ENCODE results near the gene DISC1. TPM values are rescaled to one million over a fixed set of nuclear protein-coding genes. Genes with fewer than 3 reads are reported as not detected.

Gene DISC1
- total and polyA plus RNA-seq, 2 donors (not counting 1 experiment from before 2014, with no cell fraction given), result 2.7 to 4.3 TPM

DNA sequence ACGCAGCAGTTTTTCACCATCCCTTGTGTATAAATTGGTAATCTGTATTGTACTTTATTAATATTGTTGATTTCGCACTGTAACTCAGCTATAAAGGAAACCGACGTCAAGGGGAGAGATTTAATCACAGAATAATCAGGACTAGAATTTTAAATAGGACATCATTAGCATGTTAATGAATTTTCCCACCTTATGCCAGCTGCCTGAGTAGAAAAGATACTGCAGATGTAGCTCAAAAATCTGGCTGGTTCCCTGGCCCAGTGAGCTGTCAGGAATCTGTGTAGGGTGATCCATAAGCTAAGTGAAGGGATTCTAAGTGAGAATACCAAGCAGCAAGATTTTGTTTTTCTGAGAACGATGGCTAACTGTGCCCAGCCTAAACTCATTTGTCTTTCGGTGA, 195.5 kb downstream of the DISC1 start:
- Mint-ChIP-seq H3K4me1 (no peaks in the 10 kb centered on the region), H3K27ac (no peak overlapping the region), H3K27me3 (no peaks in the 10 kb centered on the region), H3K4me3 (no peak overlapping the region), H3K9me3 (ENCODE audit: insufficient read depth) (no peaks in the 10 kb centered on the region)
- ATAC-seq (ENCODE audit: low read depth), result no peak
- Histone ChIP-seq H3K4me3 (ENCODE audit: control extremely low read depth in 1 of 5, extremely low read depth in 1 of 5, insufficient read depth in 1 of 5, low read depth in 2 of 5, low read length in 4 of 5) (no peak overlapping the region), H2AFZ (ENCODE audit: insufficient read depth, low read depth, low read length, poor library complexity, severe bottlenecking) (no peak overlapping the region), H3K4me2 (replicated peaks; ENCODE audit: low read depth, low read length, poor library complexity, severe bottlenecking) (no peak overlapping the region), H3K36me3 (replicated peaks in 1 of 2; ENCODE audit: control extremely low read depth in 1 of 2, control insufficient read depth in 1 of 2, extremely low read depth in 1 of 2, insufficient read depth in 2 of 2, low read length in 1 of 2) (peaks cover 0 to 4% of the 10 kb centered on the region in 2 experiments), H3K79me2 (ENCODE audit: control insufficient read depth, insufficient read depth, low read length) (no peaks in the 10 kb centered on the region), H3K27ac (ENCODE audit: low read length in 2 of 2) (no peak overlapping the region), H3K9me3 (ENCODE audit: control extremely low read depth in 1 of 3, control insufficient read depth in 2 of 3, insufficient read depth in 1 of 3, low read length in 2 of 3) (no peaks in the 10 kb centered on the region), H3K9ac (ENCODE audit: low read length) (no peak overlapping the region), H3K4me1 (ENCODE audit: control insufficient read depth in 2 of 2, insufficient read depth in 2 of 2, low read length in 2 of 2) (no peaks in the 10 kb centered on the region), H4K20me1 (ENCODE audit: control insufficient read depth, insufficient read depth, low read length, poor library complexity, severe bottlenecking) (no peaks in the 10 kb centered on the region), H3K27me3 (replicated peaks in 1 of 4; ENCODE audit: control extremely low read depth in 1 of 4, control insufficient read depth in 3 of 4, insufficient read depth in 4 of 4, low read length in 3 of 4) (no peaks in the 10 kb centered on the region)
- DNase-seq, result no peak
- TF ChIP-seq, protein P1, sequence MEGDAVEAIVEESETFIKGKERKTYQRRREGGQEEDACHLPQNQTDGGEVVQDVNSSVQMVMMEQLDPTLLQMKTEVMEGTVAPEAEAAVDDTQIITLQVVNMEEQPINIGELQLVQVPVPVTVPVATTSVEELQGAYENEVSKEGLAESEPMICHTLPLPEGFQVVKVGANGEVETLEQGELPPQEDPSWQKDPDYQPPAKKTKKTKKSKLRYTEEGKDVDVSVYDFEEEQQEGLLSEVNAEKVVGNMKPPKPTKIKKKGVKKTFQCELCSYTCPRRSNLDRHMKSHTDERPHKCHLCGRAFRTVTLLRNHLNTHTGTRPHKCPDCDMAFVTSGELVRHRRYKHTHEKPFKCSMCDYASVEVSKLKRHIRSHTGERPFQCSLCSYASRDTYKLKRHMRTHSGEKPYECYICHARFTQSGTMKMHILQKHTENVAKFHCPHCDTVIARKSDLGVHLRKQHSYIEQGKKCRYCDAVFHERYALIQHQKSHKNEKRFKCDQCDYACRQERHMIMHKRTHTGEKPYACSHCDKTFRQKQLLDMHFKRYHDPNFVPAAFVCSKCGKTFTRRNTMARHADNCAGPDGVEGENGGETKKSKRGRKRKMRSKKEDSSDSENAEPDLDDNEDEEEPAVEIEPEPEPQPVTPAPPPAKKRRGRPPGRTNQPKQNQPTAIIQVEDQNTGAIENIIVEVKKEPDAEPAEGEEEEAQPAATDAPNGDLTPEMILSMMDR (IDR thresholded peaks at IDR 0.05), result no peak
- TF ChIP-seq EZH2 (IDR thresholded peaks at IDR 0.05; ENCODE audit: borderline replicate concordance, insufficient read depth, low read depth, low read length, poor library complexity, severe bottlenecking), result no peak
- POLR2A ChIA-PET, result no interaction called here
- intact Hi-C loops (cut with micrococcal nuclease), result no loop called here
- CTCF ChIA-PET, result no interaction called here
- 100% methylated on average over 2 of the region's 6 CpGs for WGBS (ENCODE audit: insufficient coverage)

DNA sequence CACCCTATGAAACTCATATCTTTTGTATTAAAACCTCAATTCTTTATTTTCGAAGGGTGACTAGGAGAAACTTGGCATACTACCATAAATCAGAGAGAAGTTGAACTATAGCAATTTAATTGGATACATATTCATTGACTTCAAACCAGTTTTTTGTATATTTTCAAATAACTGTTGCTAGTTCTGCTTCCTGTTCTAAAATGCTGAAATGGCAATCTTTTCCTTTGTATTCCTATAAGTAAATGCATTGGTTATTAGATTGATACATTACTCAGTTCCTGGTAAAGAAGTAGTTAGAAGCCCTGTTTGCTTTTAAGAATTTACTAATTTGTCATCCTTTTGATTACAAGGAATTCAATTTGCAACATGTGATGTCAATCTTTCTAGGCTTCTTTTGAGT, 200.0 kb downstream of the DISC1 start:
- CTCF ChIA-PET, result no interaction called here
- H3K27me3 Mint-ChIP-seq, result no peaks in the 10 kb centered on the region
- H3K27me3 ChIP-seq (replicated peaks in 1 of 4; ENCODE audit: control extremely low read depth in 1 of 4, control insufficient read depth in 3 of 4, insufficient read depth in 4 of 4, low read length in 3 of 4), result no peaks in the 10 kb centered on the region

More for the DNA sequence above, 200.0 kb downstream of the DISC1 start:
- H3K4me3 ChIP-seq (ENCODE audit: control extremely low read depth in 1 of 5, extremely low read depth in 1 of 5, insufficient read depth in 1 of 5, low read depth in 2 of 5, low read length in 4 of 5), result no peak overlapping the region
- no peaks in the 10 kb centered on the region for H3K36me3 ChIP-seq (replicated peaks in 1 of 2; ENCODE audit: control extremely low read depth in 1 of 2, control insufficient read depth in 1 of 2, extremely low read depth in 1 of 2, insufficient read depth in 2 of 2, low read length in 1 of 2)
- TF ChIP-seq, protein P1 (IDR thresholded peaks at IDR 0.05), result no peak
- no peak for TF ChIP-seq EZH2 (IDR thresholded peaks at IDR 0.05; ENCODE audit: borderline replicate concordance, insufficient read depth, low read depth, low read length, poor library complexity, severe bottlenecking)
- intact Hi-C loops (cut with micrococcal nuclease), result no loop called here
- H3K79me2 ChIP-seq (ENCODE audit: control insufficient read depth, insufficient read depth, low read length), result no peaks in the 10 kb centered on the region
- H4K20me1 ChIP-seq (ENCODE audit: control insufficient read depth, insufficient read depth, low read length, poor library complexity, severe bottlenecking), result no peaks in the 10 kb centered on the region
- no peak overlapping the region for H3K4me3 Mint-ChIP-seq
- no peak overlapping the region for H3K27ac ChIP-seq (ENCODE audit: low read length in 2 of 2)
- ATAC-seq (ENCODE audit: low read depth) (no peak), DNase-seq (no peak)
- no peaks in the 10 kb centered on the region for H3K4me1 ChIP-seq (ENCODE audit: control insufficient read depth in 2 of 2, insufficient read depth in 2 of 2, low read length in 2 of 2)
- no peaks in the 10 kb centered on the region for H3K9me3 ChIP-seq (ENCODE audit: control extremely low read depth in 1 of 3, control insufficient read depth in 2 of 3, insufficient read depth in 1 of 3, low read length in 2 of 3)
- POLR2A ChIA-PET, result no interaction called here
- H3K9me3 Mint-ChIP-seq (ENCODE audit: insufficient read depth), result no peaks in the 10 kb centered on the region
- H3K9ac ChIP-seq (ENCODE audit: low read length), result no peak overlapping the region
- H3K27ac Mint-ChIP-seq, result no peak overlapping the region
- H3K4me2 ChIP-seq (replicated peaks; ENCODE audit: low read depth, low read length, poor library complexity, severe bottlenecking), result no peak overlapping the region
- H3K4me1 Mint-ChIP-seq, result no peaks in the 10 kb centered on the region
- no peak overlapping the region for H2AFZ ChIP-seq (ENCODE audit: insufficient read depth, low read depth, low read length, poor library complexity, severe bottlenecking)
- WGBS (ENCODE audit: insufficient coverage), result no CpG with 5 or more reads among the region's 1 CpG
